Natural killer cell (primary cell): Measurements from ENCODE around the gene TNFAIP2. TPM values are rescaled to one million over a fixed set of nuclear protein-coding genes. Genes with fewer than 3 reads are reported as not detected.

Source experiments
- ATAC-seq, 3 donors: fragments of 150-1000 bp in 2 of 3; fragments of 200-7000 bp in 1 of 3; cut with Tn5 transposase; 1 replicate in 1 of 3; 2 replicates in 2 of 3; pipeline ENCODE4 v1.10.0; 2021; ENCODE audit warnings: mild to moderate bottlenecking in 2 of 3, moderate library complexity in 2 of 3
- DNase-seq, 2 donors: peaks; one replicate each; pipeline versions ENCODE4 v3.0.0 to v3.0.0-alpha.2; 2013 to 2021; ENCODE audit warnings: mixed read lengths in 1 of 2
- H3K27ac ChIP-seq: one replicate; pipeline ENCODE4 v1.5.1; 2013; ENCODE audit warnings: mild to moderate bottlenecking, low read length
- H3K27me3 ChIP-seq: one replicate; pipeline ENCODE4 v1.6.1; 2013; ENCODE audit warnings: low read length; ENCODE audit not compliant: control insufficient read depth, insufficient read depth
- H3K36me3 ChIP-seq: one replicate; pipeline ENCODE4 v1.6.1; 2013; ENCODE audit warnings: low read length; ENCODE audit not compliant: control insufficient read depth, insufficient read depth
- H3K4me1 ChIP-seq: one replicate; pipeline ENCODE4 v1.6.1; 2013; ENCODE audit warnings: low read length; ENCODE audit not compliant: control insufficient read depth, insufficient read depth
- H3K4me3 ChIP-seq: one replicate; pipeline ENCODE4 v1.5.1; 2013; ENCODE audit warnings: low read length
- H3K9me3 ChIP-seq: one replicate; pipeline ENCODE4 v1.6.1; 2013; ENCODE audit warnings: low read length; ENCODE audit not compliant: control insufficient read depth, insufficient read depth
- H3K27ac Mint-ChIP-seq, 2 donors: one replicate each; pipeline ENCODE4 v1.8.0; 2022; ENCODE audit warnings: mild to moderate bottlenecking in 2 of 2, mixed read lengths in 2 of 2, moderate library complexity in 1 of 2
- H3K27me3 Mint-ChIP-seq, 2 donors: one replicate each; pipeline ENCODE4 v1.8.0; 2022; ENCODE audit warnings: low read depth in 2 of 2, mixed read lengths in 2 of 2
- H3K36me3 Mint-ChIP-seq: one replicate; pipeline ENCODE4 v1.8.0; 2022; ENCODE audit warnings: mixed read lengths
- H3K4me1 Mint-ChIP-seq, 2 donors: one replicate each; pipeline ENCODE4 v1.8.0; 2022; ENCODE audit warnings: mixed read lengths in 2 of 2
- H3K4me3 Mint-ChIP-seq: one replicate; pipeline ENCODE4 v1.8.0; 2022; ENCODE audit warnings: mild to moderate bottlenecking, moderate library complexity, mixed read lengths
- H3K9me3 Mint-ChIP-seq, 2 donors: one replicate each; pipeline ENCODE4 v1.8.0; 2022; ENCODE audit warnings: mixed read lengths in 2 of 2
- WGBS: methylation state at CpG from one replicate; pipeline ENCODE4 v1.1.7; 2013; ENCODE audit warnings: missing lambda C conversion rate; ENCODE audit not compliant: insufficient coverage; 5-methylcytosine and 5-hydroxymethylcytosine counted together
- intact Hi-C: fragments of 100-400 bp; cut with micrococcal nuclease; formaldehyde crosslinking; loops from one replicate; pipeline ENCODE4 v1.14.2; 2022
- total RNA-seq, 4 donors: library from RNA; stranded (reverse); fragments of 120-200 nt in 1 of 4; gene quantifications; one replicate each; pipeline versions ENCODE4 v1.2.3 to v1.2.4, GENCODE V29; 2013 to 2022
- TF ChIP-seq, protein P1 (sequence below): fragments of 200-600 bp; IDR thresholded peaks from one replicate; pipeline ENCODE4 v1.8.0; 2022; ENCODE audit warnings: antibody characterized with exemption

Gene TNFAIP2
- total RNA-seq, 3 donors from 2014 or later (not counting 1 experiment from before 2014, with no cell fraction given), result 14.2 to 89.8 (median 50.1) TPM

DNA sequence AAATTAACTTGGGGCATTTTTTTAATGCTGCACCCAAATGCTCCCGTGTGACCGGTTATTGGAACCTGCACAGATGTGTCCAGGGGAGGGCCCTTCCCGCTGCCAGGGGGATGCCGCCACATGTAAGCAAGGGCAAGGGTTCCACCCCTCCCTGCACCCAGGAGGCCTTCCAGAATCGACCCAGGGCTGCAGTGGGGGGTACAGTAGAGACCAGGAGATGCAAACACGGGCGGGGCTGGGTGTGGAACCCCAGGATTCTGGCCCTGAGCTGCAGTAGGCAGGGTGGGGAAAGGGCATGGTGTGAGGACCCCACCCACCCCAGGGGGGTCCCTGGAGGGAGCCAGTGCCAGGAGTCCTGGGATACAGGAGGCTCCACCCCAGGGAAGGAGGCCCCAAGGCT lies 54.1 kb downstream of the TNFAIP2 start:
- Histone ChIP-seq H3K4me3 (no peak overlapping the region), H3K27ac (no peak overlapping the region), H3K9me3 (no peaks in the 10 kb centered on the region), H3K36me3 (no peaks in the 10 kb centered on the region), H3K27me3 (no peaks in the 10 kb centered on the region), H3K4me1 (no peaks in the 10 kb centered on the region)
- 92% methylated on average over 7 of the region's 7 CpGs for WGBS
- Mint-ChIP-seq H3K4me1 (no peaks in the 10 kb centered on the region), H3K36me3 (no peaks in the 10 kb centered on the region), H3K4me3 (no peak overlapping the region), H3K9me3 (no peaks in the 10 kb centered on the region), H3K27me3 (peaks cover 12 to 14% of the 10 kb centered on the region in 2 donors), H3K27ac (no peak overlapping the region)
- no peak for DNase-seq
- intact Hi-C loops, result no loop called here
- TF ChIP-seq, protein P1, sequence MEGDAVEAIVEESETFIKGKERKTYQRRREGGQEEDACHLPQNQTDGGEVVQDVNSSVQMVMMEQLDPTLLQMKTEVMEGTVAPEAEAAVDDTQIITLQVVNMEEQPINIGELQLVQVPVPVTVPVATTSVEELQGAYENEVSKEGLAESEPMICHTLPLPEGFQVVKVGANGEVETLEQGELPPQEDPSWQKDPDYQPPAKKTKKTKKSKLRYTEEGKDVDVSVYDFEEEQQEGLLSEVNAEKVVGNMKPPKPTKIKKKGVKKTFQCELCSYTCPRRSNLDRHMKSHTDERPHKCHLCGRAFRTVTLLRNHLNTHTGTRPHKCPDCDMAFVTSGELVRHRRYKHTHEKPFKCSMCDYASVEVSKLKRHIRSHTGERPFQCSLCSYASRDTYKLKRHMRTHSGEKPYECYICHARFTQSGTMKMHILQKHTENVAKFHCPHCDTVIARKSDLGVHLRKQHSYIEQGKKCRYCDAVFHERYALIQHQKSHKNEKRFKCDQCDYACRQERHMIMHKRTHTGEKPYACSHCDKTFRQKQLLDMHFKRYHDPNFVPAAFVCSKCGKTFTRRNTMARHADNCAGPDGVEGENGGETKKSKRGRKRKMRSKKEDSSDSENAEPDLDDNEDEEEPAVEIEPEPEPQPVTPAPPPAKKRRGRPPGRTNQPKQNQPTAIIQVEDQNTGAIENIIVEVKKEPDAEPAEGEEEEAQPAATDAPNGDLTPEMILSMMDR, result no peak
- ATAC-seq, result no peak

DNA sequence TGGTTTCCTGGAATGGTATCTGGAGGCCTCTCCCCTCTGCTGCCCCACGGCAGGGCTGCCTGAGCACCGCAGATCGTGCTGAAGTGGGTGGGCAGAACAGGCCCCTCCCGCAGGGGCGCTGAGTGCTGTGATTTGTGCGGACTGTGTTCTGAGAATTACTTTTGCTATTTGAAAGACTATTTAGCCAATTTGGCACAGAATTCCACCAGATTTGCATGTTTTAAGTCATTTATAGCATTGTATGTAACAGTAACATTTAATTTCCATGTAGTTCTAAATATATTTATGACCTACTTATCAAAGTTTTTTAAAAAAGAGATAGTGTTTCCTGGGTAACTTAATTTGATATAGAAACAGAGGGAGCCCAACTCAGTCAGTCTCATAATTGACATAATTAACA lies 55.3 kb downstream of the TNFAIP2 start:
- intact Hi-C loops, result no loop called here
- Mint-ChIP-seq H3K27ac (no peak overlapping the region), H3K36me3 (no peaks in the 10 kb centered on the region), H3K9me3 (no peaks in the 10 kb centered on the region), H3K4me1 (no peaks in the 10 kb centered on the region), H3K27me3 (peaks cover 11 to 14% of the 10 kb centered on the region in 2 donors), H3K4me3 (no peak overlapping the region)
- ATAC-seq, result no peak
- no peaks in the 10 kb centered on the region for H3K4me1 ChIP-seq
- no peak overlapping the region for H3K4me3 ChIP-seq
- 94% methylated on average over 6 of the region's 6 CpGs for WGBS
- TF ChIP-seq, protein P1, result no peak
- H3K9me3 ChIP-seq, result no peaks in the 10 kb centered on the region
- no peaks in the 10 kb centered on the region for H3K36me3 ChIP-seq
- no peak overlapping the region for H3K27ac ChIP-seq
- DNase-seq, result no peak
- no peaks in the 10 kb centered on the region for H3K27me3 ChIP-seq

DNA sequence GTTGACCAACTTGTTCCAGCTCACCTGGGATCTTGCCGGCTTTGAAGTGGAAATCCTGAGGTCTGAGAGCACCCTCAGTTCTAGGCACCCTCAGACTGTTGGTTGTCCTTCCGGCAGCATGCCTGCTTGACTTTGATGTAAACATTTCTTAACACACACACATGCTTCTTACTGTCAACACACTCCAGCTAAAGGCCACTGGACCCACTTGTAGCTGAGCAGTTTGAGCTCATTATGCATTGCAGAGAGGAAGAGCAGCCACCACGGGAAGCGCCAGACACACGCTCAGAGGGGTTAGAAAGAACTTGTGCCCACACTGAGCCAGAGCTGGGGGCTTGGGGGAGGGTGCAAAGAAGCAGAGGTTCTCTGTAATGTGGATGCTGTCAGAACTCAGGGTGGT lies 55.8 kb downstream of the TNFAIP2 start:
- H3K4me1 ChIP-seq, result no peaks in the 10 kb centered on the region
- H3K4me1 Mint-ChIP-seq, result no peaks in the 10 kb centered on the region
- ATAC-seq, result no peak
- WGBS, result 59% methylated on average over 5 of the region's 5 CpGs
- no peaks in the 10 kb centered on the region for H3K36me3 ChIP-seq
- intact Hi-C loops, result no loop called here
- H3K27ac Mint-ChIP-seq, result no peak overlapping the region
- H3K36me3 Mint-ChIP-seq, result no peaks in the 10 kb centered on the region
- peaks cover 13 to 20% of the 10 kb centered on the region in 2 donors for H3K27me3 Mint-ChIP-seq
- no peak overlapping the region for H3K27ac ChIP-seq
- H3K27me3 ChIP-seq, result no peaks in the 10 kb centered on the region
- H3K9me3 Mint-ChIP-seq, result no peaks in the 10 kb centered on the region
- DNase-seq, result no peak
- H3K4me3 Mint-ChIP-seq, result no peak overlapping the region
- H3K4me3 ChIP-seq, result no peak overlapping the region
- H3K9me3 ChIP-seq, result no peaks in the 10 kb centered on the region
- TF ChIP-seq, protein P1, result no peak

DNA sequence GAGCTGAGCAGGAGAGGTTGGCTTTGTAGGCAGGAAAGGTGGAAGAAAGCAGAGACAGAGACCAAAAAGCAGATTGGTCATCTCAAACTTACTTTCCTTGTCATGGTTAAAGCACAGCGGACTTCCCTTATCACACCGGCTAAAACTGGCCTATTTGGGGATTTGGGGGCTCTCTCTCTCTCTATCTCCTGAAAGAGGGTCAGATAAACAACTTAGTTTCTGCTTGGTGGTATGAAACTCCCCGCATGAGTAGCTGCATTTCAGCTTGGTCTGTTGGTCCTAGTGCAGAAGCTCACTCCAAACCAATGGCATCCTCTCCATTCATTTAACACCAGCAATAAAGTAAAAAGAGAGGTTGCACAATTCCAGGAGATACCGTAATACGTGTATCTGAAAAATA lies 57.1 kb downstream of the TNFAIP2 start:
- DNase-seq (no peak), ATAC-seq (no peak)
- Histone ChIP-seq H3K4me1 (no peaks in the 10 kb centered on the region), H3K27me3 (no peaks in the 10 kb centered on the region), H3K36me3 (no peaks in the 10 kb centered on the region), H3K9me3 (no peaks in the 10 kb centered on the region), H3K27ac (no peak overlapping the region), H3K4me3 (no peak overlapping the region)
- Mint-ChIP-seq H3K27me3 (peaks cover 12 to 17% of the 10 kb centered on the region in 2 donors), H3K27ac (no peak overlapping the region), H3K36me3 (no peaks in the 10 kb centered on the region), H3K9me3 (no peaks in the 10 kb centered on the region), H3K4me1 (no peaks in the 10 kb centered on the region), H3K4me3 (no peak overlapping the region)
- 89% methylated on average over 5 of the region's 5 CpGs for WGBS
- intact Hi-C loops, result loop anchor here (10.0 kb wide), 1 partner anchor 486 kb away; no protein-coding TSS in a partner anchor
- TF ChIP-seq, protein P1, result no peak
